CD4-positive, alpha-beta T cell (primary cell): ENCODE data around the gene CPA4. TPM values are rescaled to one million over a fixed set of nuclear protein-coding genes. Genes with fewer than 3 reads are reported as not detected.
"Not testable (repeated sequence)": the region's sequence is repeated elsewhere in the genome, so short reads cannot be mapped to it uniquely, and the experiment has no call there.

Source experiments
- ATAC-seq: fragments of 200-7000 bp; cut with Tn5 transposase; one replicate; pipeline ENCODE4 v1.10.0; 2022; ENCODE audit warnings: mild to moderate bottlenecking; ENCODE audit not compliant: poor library complexity
- CTCF ChIA-PET: fragments of 350-600 bp; sonication (Branson Sonifier 250); formaldehyde crosslinking; loops from one replicate; lab custom pipeline; 2021; ENCODE audit warnings: antibody characterized with exemption, inconsistent platforms; lab: Charles Lee
- POLR2A ChIA-PET: fragments of 350-600 bp; sonication (Branson Sonifier 250); formaldehyde crosslinking; loops from one replicate; lab custom pipeline; 2021; ENCODE audit warnings: antibody characterized with exemption, inconsistent platforms; lab: Charles Lee
- DNase-seq, 14 experiments: peaks; one replicate each; pipeline ENCODE4 v3.0.0-alpha.2; 2013 to 2020; ENCODE audit warnings: mixed read lengths in 2 of 14
- H3K27ac ChIP-seq, 2 donors: one replicate each; pipeline versions ENCODE4 v1.5.1 to v1.7.0; 2013; ENCODE audit warnings: low read length in 2 of 2, low read depth in 1 of 2, mild to moderate bottlenecking in 1 of 2
- H3K27me3 ChIP-seq, 2 experiments: 1 replicate in 1 of 2; 2 replicates in 1 of 2; pipeline versions ENCODE4 v1.6.1 to v1.7.0; 2013; ENCODE audit warnings: low read length in 2 of 2, control low read depth in 1 of 2, mild to moderate bottlenecking in 1 of 2, moderate library complexity in 1 of 2; ENCODE audit not compliant: insufficient read depth in 2 of 2, control insufficient read depth in 1 of 2
- H3K36me3 ChIP-seq: one replicate; pipeline ENCODE4 v1.6.1; 2013; ENCODE audit warnings: low read length, control low read depth; ENCODE audit not compliant: insufficient read depth
- H3K4me1 ChIP-seq: one replicate; pipeline ENCODE4 v1.6.1; 2013; ENCODE audit warnings: low read length, control low read depth; ENCODE audit not compliant: insufficient read depth
- H3K4me3 ChIP-seq: one replicate; pipeline ENCODE4 v1.5.1; 2013; ENCODE audit warnings: mild to moderate bottlenecking, low read length, moderate library complexity
- H3K9me3 ChIP-seq, 2 experiments: 1 replicate in 1 of 2; 2 replicates in 1 of 2; pipeline versions ENCODE4 v1.6.1 to v1.7.0; 2013; ENCODE audit warnings: low read length in 2 of 2, mild to moderate bottlenecking in 2 of 2, control low read depth in 1 of 2, moderate library complexity in 1 of 2; ENCODE audit not compliant: control insufficient read depth in 1 of 2, insufficient read depth in 1 of 2
- H3K27ac Mint-ChIP-seq: one replicate; pipeline ENCODE4 v1.8.0; 2020; ENCODE audit warnings: mixed read lengths
- H3K27me3 Mint-ChIP-seq: one replicate; pipeline ENCODE4 v1.8.0; 2021; ENCODE audit warnings: mixed read lengths
- H3K36me3 Mint-ChIP-seq: one replicate; pipeline ENCODE4 v1.8.0; 2021; ENCODE audit warnings: low read depth, mixed read lengths
- H3K4me1 Mint-ChIP-seq: one replicate; pipeline ENCODE4 v1.8.0; 2021; ENCODE audit warnings: low read depth, mixed read lengths
- H3K4me3 Mint-ChIP-seq: one replicate; pipeline ENCODE4 v1.8.0; 2020; ENCODE audit warnings: mild to moderate bottlenecking, mixed read lengths
- H3K9me3 Mint-ChIP-seq: one replicate; pipeline ENCODE4 v1.8.0; 2020; ENCODE audit warnings: mixed read lengths
- CTCF ChIP-seq: fragments of 200-600 bp; IDR thresholded peaks from one replicate; pipeline ENCODE4 v1.8.0; 2022; ENCODE audit warnings: antibody characterized with exemption, mild to moderate bottlenecking
- intact Hi-C, 2 experiments: fragments of 100-400 bp; cut with DNase I in 1 of 2; cut with micrococcal nuclease in 1 of 2; formaldehyde crosslinking; loops; one replicate each; pipeline versions ENCODE4 v1.15.1 to v1.9.0; 2023 to 2025; cut with DNase I, micrococcal nuclease
- polyA plus RNA-seq, 2 donors: library from polyadenylated mRNA; unstranded; fragments of 120-200 nt; gene quantifications; one replicate each; pipeline ENCODE4 v1.2.1, GENCODE V29; 2013
- total RNA-seq, 174 experiments: library from RNA in 2 of 174; stranded (reverse) in 2 of 174; gene quantifications; one replicate each; pipeline ENCODE4 v1.2.3 and lab custom pipeline; 2021 to 2026

The CPA4 gene
- total RNA-seq (not detected), total RNA-seq (lab: John Stamatoyannopoulos, UW) (0 to 0.24 (median 0) reads per million in 172 experiments)
- not detected for polyA plus RNA-seq (2013, experiment 1 of 2)
- 0.04 TPM for polyA plus RNA-seq (2013, experiment 2 of 2)

- no peak within 1 kb of the TSS for H3K27ac Mint-ChIP-seq
- no peaks in the 10 kb centered on the region for H3K4me1 Mint-ChIP-seq
- no peak for TF ChIP-seq CTCF
- H3K27me3 Mint-ChIP-seq = no peaks in the 10 kb centered on the region
- ATAC-seq (no peak), DNase-seq (no peak)
- no peaks in the 10 kb centered on the region for H3K4me1 ChIP-seq
- intact Hi-C loops = no loop called here
- H3K9me3 Mint-ChIP-seq = peaks cover 2% of the 10 kb centered on the region
- no peaks in the 10 kb centered on the region for H3K27me3 ChIP-seq
- H3K4me3 Mint-ChIP-seq = no peak within 1 kb of the TSS
- no peak within 1 kb of the TSS for H3K4me3 ChIP-seq
- H3K27ac ChIP-seq = no peak within 1 kb of the TSS
- no peaks in the 10 kb centered on the region for H3K36me3 ChIP-seq
- CTCF ChIA-PET = no interaction called here
- POLR2A ChIA-PET = no interaction called here
- H3K36me3 Mint-ChIP-seq = no peaks in the 10 kb centered on the region
- no peaks in the 10 kb centered on the region for H3K9me3 ChIP-seq
Measured at GRCh38 chr7:130292682-130293257, at the start of gene CPA4. CPA4 (plus strand) TSS chr7:130293161; CDS start chr7:130293181, 20 bp downstream.

- POLR2A ChIA-PET = interaction anchor here (1.0 kb wide), 1 partner anchor 30 kb away, joined by 4 read pairs; no protein-coding TSS in a partner anchor
- H3K4me3 ChIP-seq, H3K27ac ChIP-seq, H3K36me3 ChIP-seq, H3K9me3 Mint-ChIP-seq, H3K4me3 Mint-ChIP-seq, H3K4me1 Mint-ChIP-seq, CTCF ChIA-PET, ATAC-seq, H3K9me3 ChIP-seq, H3K27me3 Mint-ChIP-seq, H3K27me3 ChIP-seq, H3K36me3 Mint-ChIP-seq, DNase-seq, H3K4me1 ChIP-seq, H3K27ac Mint-ChIP-seq: not testable (repeated sequence)
- intact Hi-C loops = loop anchor here (2.0 to 10.0 kb wide), 6 partner anchors 241 to 589 kb away; no protein-coding TSS in a partner anchor
Measured at GRCh38 chr7:130243486-130243885, 49.5 kb upstream of the CPA4 start.

- H3K27me3 Mint-ChIP-seq, H3K4me1 ChIP-seq, H3K27me3 ChIP-seq, H3K4me3 Mint-ChIP-seq, H3K9me3 ChIP-seq, H3K27ac Mint-ChIP-seq, CTCF ChIA-PET, ATAC-seq, H3K4me1 Mint-ChIP-seq, H3K4me3 ChIP-seq, H3K9me3 Mint-ChIP-seq, POLR2A ChIA-PET, DNase-seq, H3K36me3 ChIP-seq, H3K27ac ChIP-seq, H3K36me3 Mint-ChIP-seq: not testable (repeated sequence)
- intact Hi-C loops = loop anchor here in 1 of 2 experiments (10.0 kb wide), 1 partner anchor 238 kb away; no protein-coding TSS in a partner anchor
Measured at GRCh38 chr7:130246491-130246890, 46.5 kb upstream of the CPA4 start.

GRCh38 chr7:130248842-130249241 lies 44.1 kb upstream of the CPA4 start:
- H3K4me1 Mint-ChIP-seq, H3K27me3 Mint-ChIP-seq, H3K9me3 Mint-ChIP-seq, H3K4me3 Mint-ChIP-seq, H3K9me3 ChIP-seq, H3K4me3 ChIP-seq, POLR2A ChIA-PET, H3K4me1 ChIP-seq, H3K27me3 ChIP-seq, DNase-seq, H3K27ac ChIP-seq, CTCF ChIA-PET, ATAC-seq, H3K36me3 ChIP-seq, H3K36me3 Mint-ChIP-seq, H3K27ac Mint-ChIP-seq: not testable (repeated sequence)
- intact Hi-C loops = loop anchor here in 1 of 2 experiments (10.0 kb wide), 1 partner anchor 236 kb away; no protein-coding TSS in a partner anchor

- H3K27me3 Mint-ChIP-seq = not testable (repeated sequence)
Measured at GRCh38 chr7:130249626-130250025, 43.3 kb upstream of the CPA4 start.

More at GRCh38 chr7:130249626-130250025, 43.3 kb upstream of the CPA4 start:
- DNase-seq, CTCF ChIA-PET, H3K36me3 ChIP-seq, H3K4me3 Mint-ChIP-seq, ATAC-seq, H3K36me3 Mint-ChIP-seq, H3K4me3 ChIP-seq, H3K27me3 ChIP-seq, H3K4me1 ChIP-seq, H3K27ac Mint-ChIP-seq, H3K27ac ChIP-seq, H3K9me3 ChIP-seq, H3K4me1 Mint-ChIP-seq, POLR2A ChIA-PET, H3K9me3 Mint-ChIP-seq: not testable (repeated sequence)
- intact Hi-C loops = loop anchor here in 1 of 2 experiments (10.0 kb wide), 1 partner anchor 235 kb away; no protein-coding TSS in a partner anchor
